GM04504 (cell line): ENCODE results near the gene SLC7A5.
"Not testable (repeated sequence)": the region's sequence is repeated elsewhere in the genome, so short reads cannot be mapped to it uniquely, and the experiment has no call there.

Source experiments
- DNase-seq: peaks from one replicate; pipeline ENCODE4 v3.0.0-alpha.2; 2012; ENCODE audit warnings: low read depth

SLC7A5 gene

GRCh38 chr16:87887931-87888330, 18.6 kb upstream of the SLC7A5 start:
- not testable (repeated sequence) for DNase-seq

DNA sequence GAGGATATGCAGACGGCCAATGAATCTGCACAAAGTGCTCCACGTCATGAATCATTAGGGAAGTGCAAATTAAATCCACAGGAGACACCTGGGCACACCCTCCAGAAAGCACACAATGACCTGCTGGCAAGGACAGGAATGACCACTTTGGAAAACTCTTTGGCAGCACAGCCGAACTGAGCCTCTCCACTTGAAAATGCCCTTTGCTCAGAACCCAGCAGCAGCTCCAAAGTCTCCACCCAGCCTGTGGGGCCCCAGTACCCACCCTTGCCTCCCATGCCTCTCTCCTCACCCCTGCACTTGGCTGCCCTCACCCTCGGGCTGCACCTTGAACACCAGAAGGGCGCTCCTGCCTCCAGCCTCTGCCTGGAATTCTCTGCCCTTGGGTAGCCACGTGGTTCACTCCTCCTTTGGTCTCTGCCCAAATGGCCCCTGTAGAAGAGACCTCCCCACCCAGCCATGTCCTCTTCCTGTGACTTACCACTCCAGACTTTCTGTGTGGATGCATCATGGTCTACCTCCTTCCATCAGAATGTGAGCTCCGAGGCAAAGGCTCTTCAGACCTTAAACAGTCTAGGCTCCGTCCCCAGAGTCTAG, 16.2 kb upstream of the SLC7A5 start:
- not testable (repeated sequence) for DNase-seq

DNA sequence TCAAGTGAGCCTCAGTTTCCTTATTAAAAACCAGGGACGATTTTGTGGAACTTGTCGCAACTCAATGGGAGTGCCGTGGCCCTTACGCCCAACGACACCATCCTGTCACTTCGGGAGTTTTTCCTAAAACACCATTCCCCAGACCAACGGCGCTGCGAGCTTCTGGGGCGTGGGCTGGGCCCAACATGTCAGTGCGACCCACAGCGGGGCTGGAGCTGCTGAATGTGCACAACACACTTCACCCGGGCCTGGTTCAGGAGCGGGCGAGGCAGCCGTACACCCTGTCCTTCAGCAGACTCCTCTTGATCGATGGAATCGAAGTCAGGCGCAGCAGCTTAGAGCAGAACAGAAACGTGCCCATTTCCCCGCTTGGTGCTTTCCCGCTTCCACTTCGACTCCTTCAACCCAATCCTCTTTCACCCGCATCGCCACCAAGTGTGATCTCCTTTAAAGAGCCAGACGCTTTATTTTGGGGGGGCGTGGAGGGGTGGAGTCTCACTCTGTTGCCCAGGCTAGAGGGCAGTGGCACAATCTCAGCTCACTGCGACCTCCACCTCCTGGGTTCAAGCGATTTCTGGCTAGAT, 13.2 kb upstream of the SLC7A5 start:
- no peak for DNase-seq

DNA sequence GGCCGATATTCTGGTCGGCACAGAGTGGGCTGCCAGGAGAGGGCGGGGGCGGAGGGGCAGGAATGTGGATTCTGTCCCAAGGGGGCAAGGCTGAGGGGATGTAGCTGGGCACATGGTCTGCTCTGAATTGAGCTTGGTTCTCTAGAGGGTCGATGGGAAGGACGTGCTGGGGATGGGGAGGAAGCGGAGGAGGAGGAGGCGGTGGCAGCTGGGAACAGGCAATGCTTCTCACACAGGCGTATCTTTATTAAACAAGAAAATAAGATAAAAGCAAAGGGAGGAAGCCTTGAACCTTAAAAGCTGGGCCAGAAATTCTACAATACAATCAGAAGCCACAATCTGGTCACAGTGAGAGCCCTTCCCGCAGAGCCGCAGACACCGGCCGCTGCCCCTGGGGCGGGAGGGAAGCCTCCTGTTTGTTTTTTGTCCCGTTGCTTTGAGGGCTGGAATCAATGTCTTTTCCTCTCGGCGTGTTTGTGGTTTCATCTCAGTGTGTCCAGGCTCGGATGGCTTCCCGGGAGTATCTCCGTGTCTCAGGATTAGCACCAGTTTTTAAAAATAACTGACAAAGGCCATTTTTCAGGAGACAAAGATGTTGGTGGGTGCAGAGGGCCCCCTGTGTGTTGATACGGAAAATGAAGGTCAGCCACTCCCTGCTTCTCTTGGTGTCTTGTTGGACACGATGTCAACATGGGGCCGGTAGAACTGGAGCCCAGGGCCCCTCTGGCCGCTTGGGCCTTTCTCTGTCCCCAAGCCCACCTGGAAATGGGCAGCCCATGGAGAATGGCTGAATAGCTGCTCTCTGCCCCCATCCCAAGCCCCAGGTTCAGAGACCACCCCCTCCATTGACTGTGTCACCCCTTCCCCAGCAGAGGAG, 12.3 kb upstream of the SLC7A5 start:
- DNase-seq: no peak

GRCh38 chr16:87880117-87880696, 10.9 kb upstream of the SLC7A5 start:
- DNase-seq: no peak

- DNase-seq: not testable (repeated sequence)
Observed at GRCh38 chr16:87879411-87880013, 10.2 kb upstream of the SLC7A5 start.

GRCh38 chr16:87878704-87879103, 9.4 kb upstream of the SLC7A5 start:
- no peak for DNase-seq

- no peak for DNase-seq
Observed at GRCh38 chr16:87877942-87878507, 8.7 kb upstream of the SLC7A5 start.

GRCh38 chr16:87874639-87875427, 5.5 kb upstream of the SLC7A5 start:
- DNase-seq: no peak

- DNase-seq: peak; percentile 65
Observed at GRCh38 chr16:87870418-87871291, 1.3 kb upstream of the SLC7A5 start.

- DNase-seq: not testable (repeated sequence)
Observed at GRCh38 chr16:87869879-87870417, 641 bp upstream of the SLC7A5 start.

GRCh38 chr16:87868254-87869029, 865 bp downstream of the SLC7A5 start:
- peak; percentile 58 for DNase-seq

- not testable (repeated sequence) for DNase-seq
Observed at GRCh38 chr16:87865902-87866555, 3.3 kb downstream of the SLC7A5 start.

- no peak for DNase-seq
Observed at GRCh38 chr16:87864331-87864989, 4.8 kb downstream of the SLC7A5 start.

DNA sequence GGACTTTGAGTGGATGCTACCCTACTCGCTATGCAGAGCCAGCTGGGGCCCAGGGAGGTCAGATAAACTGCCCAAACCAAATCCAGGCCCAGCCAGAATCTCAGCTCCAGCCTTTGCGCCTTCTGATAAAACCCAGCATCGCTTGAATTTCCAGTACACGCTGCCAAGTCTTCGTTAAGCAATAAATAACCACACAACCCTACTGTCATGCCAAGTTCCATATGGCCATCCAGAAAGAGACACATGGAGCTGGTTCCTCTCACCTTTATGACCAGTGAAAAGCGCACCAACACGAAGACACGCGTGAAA, 6.0 kb downstream of the SLC7A5 start:
- not testable (repeated sequence) for DNase-seq

DNA sequence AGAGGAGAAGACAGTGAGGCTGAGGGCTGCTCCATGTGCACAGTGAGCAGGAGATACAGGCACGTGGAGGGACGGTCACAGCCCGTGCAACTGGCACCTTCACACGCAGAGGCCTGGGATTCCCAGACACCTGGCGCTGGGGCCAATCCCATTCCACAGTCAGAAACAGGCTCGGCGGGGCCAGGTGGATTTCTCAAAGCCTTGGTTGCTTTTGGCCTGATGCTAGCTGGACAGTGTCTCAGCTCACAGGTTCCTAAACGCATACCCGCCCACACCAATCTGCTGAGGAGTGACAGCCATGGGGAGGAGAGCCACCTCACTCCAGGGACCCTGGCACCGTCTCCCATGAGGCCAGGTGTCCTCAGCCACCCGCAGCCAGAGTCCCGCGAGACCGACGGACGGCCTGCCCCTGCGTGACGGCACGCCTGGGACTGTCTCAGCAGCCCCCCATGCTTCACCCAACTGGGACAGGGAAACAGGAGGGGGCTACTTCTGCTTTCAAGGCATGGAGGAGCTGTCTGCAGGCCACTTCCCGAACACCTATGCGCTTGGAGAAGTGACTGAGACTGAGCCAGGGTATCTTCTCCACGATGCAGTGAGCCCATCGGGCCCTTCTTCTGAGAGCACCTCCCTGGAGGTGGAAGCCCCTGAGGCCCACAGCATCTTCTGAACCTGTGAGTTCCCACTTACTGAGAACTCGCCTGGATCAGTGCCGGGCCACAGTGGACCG, 6.5 kb downstream of the SLC7A5 start:
- DNase-seq: not testable (repeated sequence)
